Stimulated activated CD8-positive, alpha-beta memory T cell treated with anti-CD3 and anti-CD28 coated beads, Interleukin-7, amount 100 ng/mL, for 1 hour (primary cell): ENCODE measurements around the gene ZNF547.
"Not testable (repeated sequence)": the region's sequence is repeated elsewhere in the genome, so short reads cannot be mapped to it uniquely, and the experiment has no call there.

Source experiments
- DNase-seq, 2 donors: peaks; one replicate each; pipeline ENCODE4 v3.0.0-alpha.2; 2020; ENCODE audit warnings: low read depth in 2 of 2

ZNF547 gene

DNA sequence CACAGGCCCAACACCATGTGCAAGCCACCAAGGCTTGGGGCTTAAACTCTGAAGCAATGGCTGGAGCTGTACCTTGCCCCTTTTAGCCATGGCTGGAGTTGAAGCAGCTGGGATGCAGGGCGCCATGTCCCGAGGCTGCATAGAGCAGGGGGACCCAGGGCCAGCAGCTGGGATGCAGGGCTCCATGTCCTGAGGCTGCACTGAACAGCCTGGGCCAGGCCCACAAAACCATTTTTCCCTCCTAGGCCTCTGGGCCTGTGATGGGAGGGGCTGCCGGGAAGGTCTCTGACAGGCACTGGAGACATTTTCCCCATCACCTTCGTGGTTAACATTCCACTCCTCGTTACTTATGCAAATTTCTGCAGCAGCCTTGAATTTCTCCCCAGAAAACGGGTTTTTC lies 10.8 kb downstream of the ZNF547 start:
- no peak for DNase-seq

DNA sequence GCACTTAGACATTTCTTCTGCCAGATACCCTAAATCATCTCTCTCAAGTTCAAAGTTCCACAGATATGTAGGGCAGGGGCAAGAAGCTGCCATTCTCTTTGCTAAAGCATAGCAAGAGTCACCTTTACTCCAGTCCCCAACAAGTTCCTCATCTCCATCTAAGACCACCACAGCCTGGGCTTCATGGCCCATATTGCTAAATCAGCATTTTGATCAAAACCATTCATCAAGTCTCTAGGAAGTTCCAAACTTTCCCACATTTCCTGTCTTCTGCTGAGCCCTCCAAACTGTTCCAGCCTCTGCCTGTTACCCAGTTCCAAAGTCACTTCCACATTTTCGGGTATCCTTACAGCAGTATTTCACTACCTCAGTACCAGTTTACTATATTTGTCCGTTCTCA lies 11.3 kb downstream of the ZNF547 start:
- not testable (repeated sequence) for DNase-seq

DNA sequence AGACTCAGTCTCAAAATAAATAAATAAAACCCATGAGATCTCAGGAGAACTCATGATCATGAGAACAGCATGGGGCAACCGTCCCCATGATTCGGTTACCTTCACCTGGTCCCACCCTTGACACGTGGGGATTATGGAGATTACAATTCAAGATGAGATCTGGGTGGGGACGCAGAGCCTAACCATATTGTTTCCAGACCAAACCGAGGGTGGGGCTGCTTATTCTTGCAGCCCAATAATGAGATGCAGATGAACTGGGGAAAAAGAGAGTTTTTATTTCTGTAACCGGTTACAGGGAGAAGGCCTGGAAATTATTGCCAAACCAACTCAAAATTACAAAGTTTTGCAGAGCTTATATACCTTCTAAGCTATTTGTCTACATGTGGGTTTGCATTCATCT lies 12.8 kb downstream of the ZNF547 start:
- DNase-seq: no peak

- no peak for DNase-seq
Measured at GRCh38 chr19:57377498-57378146, 14.3 kb downstream of the ZNF547 start.

DNA sequence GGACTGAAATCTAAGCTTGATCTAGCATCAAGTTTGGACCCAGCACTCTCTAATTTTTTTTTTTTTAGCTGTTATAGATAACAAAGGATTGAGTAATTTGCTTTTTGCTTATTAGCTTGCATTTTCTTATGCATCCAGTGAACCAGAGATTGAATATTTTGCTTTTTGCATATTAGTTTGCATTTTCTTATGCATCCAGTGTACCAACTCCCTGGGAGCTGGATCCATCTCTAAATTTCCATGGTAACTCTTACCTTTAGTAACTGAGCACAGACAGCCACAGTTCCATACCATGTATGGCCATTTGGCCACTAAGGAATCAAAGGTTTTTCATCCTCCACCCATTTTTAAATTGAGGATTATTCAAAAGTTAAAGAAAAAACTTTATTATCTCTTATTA lies 17.6 kb downstream of the ZNF547 start:
- no peak for DNase-seq

DNA sequence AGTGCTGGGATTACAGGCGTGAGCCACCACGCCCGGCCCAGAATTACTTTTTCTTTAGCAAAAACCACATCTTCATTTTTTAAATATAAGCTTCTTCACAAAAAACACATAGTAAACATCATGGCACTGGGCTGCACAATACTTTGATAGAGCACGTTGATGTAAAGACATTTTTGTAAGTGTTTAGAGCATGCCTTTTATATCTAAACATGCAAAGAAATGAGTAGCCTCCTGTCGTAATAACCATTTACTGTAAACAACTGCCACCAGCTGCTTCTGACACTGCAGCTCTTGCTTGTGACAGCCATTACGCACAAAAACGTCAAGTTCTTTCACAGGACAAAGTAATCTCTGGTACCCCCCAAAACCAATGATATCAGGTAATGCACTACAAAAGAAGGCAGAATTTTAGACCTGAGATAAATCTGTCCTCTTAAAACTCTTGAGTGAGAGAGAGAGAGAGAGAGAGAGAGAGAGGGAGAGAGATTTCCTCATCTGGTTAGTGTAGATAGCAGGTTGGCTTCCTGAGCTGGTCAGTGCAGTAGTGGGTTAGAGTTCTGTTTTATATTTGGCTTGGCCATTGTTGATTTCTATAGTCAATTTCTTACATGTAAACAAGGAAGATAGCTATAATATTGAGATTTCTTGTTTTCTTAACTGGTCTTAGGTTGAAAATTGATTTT lies 19.6 kb downstream of the ZNF547 start:
- no peak for DNase-seq

DNA sequence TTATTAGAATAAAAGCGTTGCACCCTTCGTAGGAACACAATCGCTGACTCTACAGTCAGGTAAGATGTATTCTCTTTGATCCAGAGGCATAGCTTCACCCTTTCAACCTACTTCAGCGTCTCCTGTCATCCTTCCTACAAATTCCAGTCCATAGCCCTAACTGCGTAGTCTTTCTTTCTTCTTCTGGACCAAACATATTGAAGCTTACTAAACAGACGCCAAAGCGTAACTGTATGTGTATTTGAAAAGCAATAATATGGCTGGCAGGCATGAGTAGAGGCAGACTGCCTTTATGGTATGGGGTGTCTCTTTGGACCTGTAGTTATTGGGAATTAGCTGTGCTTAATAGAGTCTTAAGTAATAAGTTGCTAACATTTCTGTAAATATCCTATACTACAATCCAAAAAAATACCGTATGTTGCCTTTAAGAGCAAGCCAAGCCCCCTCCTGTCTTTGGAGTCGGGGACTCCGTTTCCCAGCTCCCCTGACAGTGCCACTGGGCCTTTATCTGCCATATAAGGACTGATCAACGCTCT lies 25.9 kb downstream of the ZNF547 start:
- DNase-seq: no peak

- peak; percentile 96 to 97 for DNase-seq
Measured at GRCh38 chr19:57389730-57390598, 26.6 kb downstream of the ZNF547 start, which contains the start of gene ZNF548. Gene ZNF548 (plus strand): TSS chr19:57389854. CDS start chr19:57390100, 246 bp downstream.

GRCh38 chr19:57395710-57396109 lies 32.4 kb downstream of the ZNF547 start:
- no peak for DNase-seq

DNA sequence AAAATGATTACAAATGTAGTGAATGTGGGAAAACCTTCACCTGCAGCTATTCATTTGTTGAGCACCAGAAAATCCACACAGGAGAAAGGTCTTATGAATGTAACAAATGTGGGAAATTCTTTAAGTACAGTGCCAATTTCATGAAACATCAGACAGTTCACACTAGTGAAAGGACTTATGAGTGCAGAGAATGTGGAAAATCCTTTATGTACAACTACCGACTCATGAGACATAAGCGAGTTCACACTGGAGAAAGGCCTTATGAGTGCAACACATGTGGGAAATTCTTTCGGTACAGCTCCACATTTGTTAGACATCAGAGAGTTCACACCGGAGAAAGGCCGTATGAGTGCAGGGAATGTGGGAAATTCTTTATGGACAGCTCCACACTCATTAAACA lies 35.5 kb downstream of the ZNF547 start:
- no peak for DNase-seq

DNA sequence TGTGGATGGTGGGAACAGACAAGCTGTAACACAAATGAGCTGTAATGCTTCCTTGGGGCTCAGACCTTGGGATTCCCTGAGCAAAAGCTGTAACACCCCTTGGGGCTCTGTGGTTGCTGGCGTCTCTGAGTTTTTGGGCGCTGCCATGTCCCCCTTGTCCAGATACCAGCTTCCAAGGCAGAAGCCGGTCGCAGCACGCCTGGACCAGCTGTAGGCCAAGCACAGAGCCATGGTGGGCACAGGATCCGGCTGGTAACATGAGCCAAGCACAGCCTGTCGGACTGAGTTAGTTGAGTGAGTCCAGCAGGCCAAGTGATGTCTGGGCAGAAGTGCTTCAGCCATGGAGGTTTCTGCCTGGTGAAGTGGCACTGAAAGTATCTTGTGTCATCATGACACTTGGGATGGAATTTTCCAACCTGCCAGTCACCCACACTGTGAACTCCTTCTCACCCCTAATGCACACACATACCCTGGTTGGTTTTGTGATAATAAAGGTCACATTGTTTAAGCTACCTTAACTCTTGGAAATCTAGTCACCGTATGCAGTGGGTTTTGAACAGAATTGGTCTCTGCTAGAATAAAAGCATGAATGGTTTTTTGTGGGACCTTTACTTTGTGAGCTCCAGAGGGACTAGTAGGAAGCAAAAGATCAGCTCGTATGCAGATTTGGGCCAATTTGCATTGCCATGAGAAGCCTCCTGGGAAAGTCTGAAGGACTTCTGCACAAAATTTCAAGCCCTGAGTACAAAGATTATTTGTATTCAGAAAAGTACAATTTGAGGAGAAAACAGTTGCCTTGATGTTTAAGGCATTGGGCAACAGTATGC lies 40.6 kb downstream of the ZNF547 start:
- DNase-seq: no peak

DNA sequence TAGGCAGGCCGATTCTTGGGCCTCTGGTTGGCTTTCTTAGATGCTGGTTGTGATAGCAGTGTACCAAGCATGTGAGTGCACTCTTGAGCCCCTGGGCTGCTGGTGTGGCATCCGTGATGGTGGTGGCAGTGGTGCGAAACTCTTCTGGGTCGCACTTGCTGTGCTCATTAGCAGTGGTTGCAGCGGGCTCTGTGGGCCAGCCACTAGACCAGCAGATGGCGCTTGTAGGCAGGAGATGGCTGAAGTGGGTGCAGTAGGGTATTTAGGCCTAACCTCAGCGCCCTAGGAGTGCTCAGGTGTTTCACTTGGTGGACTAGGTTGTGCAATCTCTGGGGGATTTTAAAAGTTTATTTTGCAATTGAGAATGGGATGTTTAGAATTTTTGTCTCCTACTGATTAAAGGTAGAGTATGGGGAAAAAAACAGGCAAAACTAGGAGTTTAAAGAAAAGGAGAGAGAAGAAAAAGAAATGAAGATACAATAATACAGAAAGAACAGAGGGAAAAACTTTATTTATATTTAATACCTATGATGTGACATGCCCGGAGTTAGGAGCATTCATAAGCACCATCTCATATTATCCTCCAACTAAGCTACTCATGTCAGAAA lies 43.3 kb downstream of the ZNF547 start:
- DNase-seq: peak; percentile 39 to 49

DNA sequence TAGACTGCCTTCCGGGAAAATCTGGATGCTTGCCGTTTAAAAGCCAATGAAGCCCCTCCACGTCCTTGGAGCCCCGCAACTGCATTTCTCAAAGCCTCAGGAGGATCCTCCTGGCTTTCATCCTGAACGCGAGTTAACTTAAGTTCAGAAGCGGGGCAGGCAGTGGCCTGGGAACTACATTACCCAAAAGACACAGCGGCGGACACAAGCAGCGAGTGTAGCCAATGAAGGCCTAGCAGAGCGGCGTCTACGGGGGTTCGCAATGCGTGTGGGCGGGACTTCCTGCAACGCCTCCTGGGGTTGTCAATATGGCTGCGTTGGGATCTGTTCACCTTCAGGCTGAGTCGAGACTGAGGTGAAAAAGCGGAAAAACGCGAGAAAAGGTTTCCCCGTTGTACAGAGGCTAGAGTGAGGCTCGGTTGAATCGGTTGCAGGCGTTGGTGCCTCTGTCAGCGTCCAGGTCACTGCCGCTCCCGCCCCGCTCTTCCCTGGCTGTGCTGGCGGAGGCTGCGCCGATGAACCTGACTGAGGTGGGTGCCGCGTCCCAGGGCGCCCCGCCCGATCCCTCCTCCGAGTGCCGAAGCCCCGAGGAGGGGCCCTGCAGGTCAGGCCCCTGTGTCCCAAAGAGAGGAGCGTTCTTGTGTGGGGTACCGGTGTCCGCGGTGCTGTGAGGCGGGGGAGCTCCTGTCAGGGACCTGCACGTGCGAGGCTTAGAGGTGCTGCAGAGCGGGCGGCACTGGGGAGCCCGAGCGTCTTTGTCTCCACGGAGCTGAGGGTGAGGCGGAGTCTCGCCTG lies 47.7 kb downstream of the ZNF547 start, which contains the start of gene ZNF17:
TSS of gene ZNF17 (plus strand) at position 285 of the 795 bp plus-strand sequence. CDS start 2,455 bp downstream, outside the sequence.
- DNase-seq: peak; percentile 78 to 86

DNA sequence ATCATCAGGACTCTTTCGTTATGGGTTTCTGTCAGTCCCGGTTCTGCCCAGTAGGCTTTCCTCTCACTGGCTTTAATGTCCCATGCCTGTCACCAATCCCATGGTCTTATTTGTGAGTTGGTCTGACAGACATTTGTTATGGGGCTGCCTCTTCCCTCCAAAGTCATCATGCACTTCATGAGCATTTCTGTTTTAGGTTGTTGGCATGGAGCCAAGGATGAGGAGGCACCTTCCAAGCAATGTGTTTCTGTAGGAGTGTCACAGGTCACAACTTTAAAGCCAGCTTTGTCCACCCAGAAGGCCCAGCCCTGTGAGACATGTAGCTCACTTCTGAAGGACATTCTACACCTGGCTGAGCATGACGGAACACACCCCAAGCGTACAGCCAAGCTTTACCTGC lies 56.1 kb downstream of the ZNF547 start:
- DNase-seq: no peak

- no peak for DNase-seq
Measured at GRCh38 chr19:57421037-57421436, 57.7 kb downstream of the ZNF547 start.
